HG02798 (cell line): Measurements from ENCODE around the gene BAAT.
A peak's percentile ranks its signal among the peaks of the same experiment; 100 is the strongest.
"Not testable (repeated sequence)": the region's sequence is repeated elsewhere in the genome, so short reads cannot be mapped to it uniquely, and the experiment has no call there.

Experiments
- ATAC-seq: cut with Tn5 transposase; IDR thresholded peaks from one replicate; pipeline ENCODE4 v1.9.1; 2021; ENCODE audit warnings: mild to moderate bottlenecking; ENCODE audit not compliant: unreplicated experiment, poor library complexity

Gene BAAT

GRCh38 chr9:101384873-101385536 lies at the start of gene BAAT:
BAAT (minus strand) TSS chr9:101385006; CDS start chr9:101371404, 13,602 bp downstream.
- ATAC-seq = not testable (repeated sequence)

- ATAC-seq = no peak
Measured at GRCh38 chr9:101433229-101433628, 48.4 kb upstream of the BAAT start.

GRCh38 chr9:101432740-101433139 lies 47.9 kb upstream of the BAAT start:
- no peak for ATAC-seq

- no peak for ATAC-seq
Measured at GRCh38 chr9:101432171-101432570, 47.4 kb upstream of the BAAT start.

GRCh38 chr9:101429736-101430135 lies 44.9 kb upstream of the BAAT start:
- no peak for ATAC-seq

- no peak for ATAC-seq
Measured at GRCh38 chr9:101428909-101429308, 44.1 kb upstream of the BAAT start.

GRCh38 chr9:101427957-101428655 lies 43.3 kb upstream of the BAAT start:
- peak; percentile 80 for ATAC-seq

GRCh38 chr9:101427358-101427757 lies 42.6 kb upstream of the BAAT start:
- ATAC-seq = no peak

- ATAC-seq = no peak
Measured at GRCh38 chr9:101421653-101422065, 36.9 kb upstream of the BAAT start.

- ATAC-seq = no peak
Measured at GRCh38 chr9:101419863-101420262, 35.1 kb upstream of the BAAT start.

- ATAC-seq = no peak
Measured at GRCh38 chr9:101418518-101419430, 34.0 kb upstream of the BAAT start.

GRCh38 chr9:101417977-101418376 lies 33.2 kb upstream of the BAAT start:
- ATAC-seq = no peak

GRCh38 chr9:101417389-101417788 lies 32.6 kb upstream of the BAAT start:
- ATAC-seq = no peak

GRCh38 chr9:101415578-101415977 lies 30.8 kb upstream of the BAAT start:
- no peak for ATAC-seq

GRCh38 chr9:101414839-101415238 lies 30.0 kb upstream of the BAAT start:
- ATAC-seq = no peak

- no peak for ATAC-seq
Measured at GRCh38 chr9:101409079-101409477, 24.3 kb upstream of the BAAT start.

GRCh38 chr9:101408374-101409078 lies 23.7 kb upstream of the BAAT start:
- no peak for ATAC-seq

GRCh38 chr9:101403516-101404285 lies 18.9 kb upstream of the BAAT start:
- no peak for ATAC-seq

- no peak for ATAC-seq
Measured at GRCh38 chr9:101400120-101400519, 15.3 kb upstream of the BAAT start.

GRCh38 chr9:101399643-101399970 lies 14.8 kb upstream of the BAAT start:
- no peak for ATAC-seq
